Measurements from ENCODE around the gene GLIPR2.
"Not testable (repeated sequence)": the region's sequence is repeated elsewhere in the genome, so short reads cannot be mapped to it uniquely, and the experiment has no call there.

GLIPR2 gene

GRCh38 chr9:36125062-36125855 is 11.3 kb upstream of the GLIPR2 start:
- DNase-seq = no peak

GRCh38 chr9:36126016-36126730 is 10.4 kb upstream of the GLIPR2 start:
- DNase-seq = no peak

- no peak for DNase-seq
These were observed 8.8 kb upstream of the GLIPR2 start for GRCh38 chr9:36127652-36128244.

- DNase-seq = no peak
These were observed 8.2 kb upstream of the GLIPR2 start for GRCh38 chr9:36128349-36128748.

GRCh38 chr9:36129139-36129538 is 7.4 kb upstream of the GLIPR2 start:
- DNase-seq = no peak

- DNase-seq = not testable (repeated sequence)
These were observed 4.9 kb upstream of the GLIPR2 start for GRCh38 chr9:36131666-36132065.

GRCh38 chr9:36132086-36132485 is 4.4 kb upstream of the GLIPR2 start:
- DNase-seq = no peak

GRCh38 chr9:36134761-36135505 is 1.6 kb upstream of the GLIPR2 start:
- DNase-seq = no peak

GRCh38 chr9:36135741-36136271 is 727 bp upstream of the GLIPR2 start:
- no peak for DNase-seq

GRCh38 chr9:36136894-36137391 is 410 bp downstream of the GLIPR2 start:
- no peak for DNase-seq

- DNase-seq = no peak
These were observed 965 bp downstream of the GLIPR2 start for GRCh38 chr9:36137392-36138004.

- no peak for DNase-seq
These were observed 2.0 kb downstream of the GLIPR2 start for GRCh38 chr9:36138496-36138895.

GRCh38 chr9:36138901-36139300 is 2.4 kb downstream of the GLIPR2 start:
- DNase-seq = no peak

- no peak for DNase-seq
These were observed 3.9 kb downstream of the GLIPR2 start for GRCh38 chr9:36140086-36141084.

GRCh38 chr9:36141288-36141687 is 4.8 kb downstream of the GLIPR2 start:
- DNase-seq = no peak

GRCh38 chr9:36141761-36142160 is 5.2 kb downstream of the GLIPR2 start:
- no peak for DNase-seq

GRCh38 chr9:36142510-36143244 is 6.1 kb downstream of the GLIPR2 start:
- no peak for DNase-seq

GRCh38 chr9:36143245-36143641 is 6.7 kb downstream of the GLIPR2 start:
- no peak for DNase-seq

- no peak for DNase-seq
These were observed 8.0 kb downstream of the GLIPR2 start for GRCh38 chr9:36144309-36145232.
